Mesenchymal stem cell (in vitro differentiated cells and primary cell): ENCODE results near the gene ARAP2.

Source experiments
- DNase-seq: peaks from one replicate; pipeline ENCODE4 v3.0.0-alpha.2; 2013
- H2AFZ ChIP-seq: one replicate; pipeline ENCODE4 v1.6.1; 2013; ENCODE audit warnings: low read depth, mild to moderate bottlenecking, control low read depth, inconsistent platforms, low read length, moderate library complexity
- H2AK5ac ChIP-seq: 2 replicates; pipeline ENCODE4 v1.6.1; 2013; ENCODE audit warnings: low read length, moderate library complexity, mild to moderate bottlenecking, inconsistent platforms; ENCODE audit not compliant: severe bottlenecking
- H2BK120ac ChIP-seq: one replicate; pipeline ENCODE4 v1.6.1; 2013; ENCODE audit warnings: low read depth, mild to moderate bottlenecking, inconsistent platforms, low read length, moderate library complexity
- H2BK12ac ChIP-seq, 2 experiments: one replicate each; pipeline ENCODE4 v1.6.1; 2013; ENCODE audit warnings: inconsistent platforms in 2 of 2, low read length in 2 of 2, mild to moderate bottlenecking in 2 of 2, moderate library complexity in 2 of 2, control low read depth in 1 of 2
- H2BK15ac ChIP-seq: one replicate; pipeline ENCODE4 v1.6.1; 2013; ENCODE audit warnings: mild to moderate bottlenecking, low read depth, inconsistent platforms; ENCODE audit not compliant: poor library complexity, severe bottlenecking
- H2BK5ac ChIP-seq: 2 replicates; pipeline ENCODE4 v1.6.1; 2013; ENCODE audit warnings: low read depth, mild to moderate bottlenecking, low read length, control low read depth, inconsistent platforms; ENCODE audit not compliant: poor library complexity, severe bottlenecking
- H3K14ac ChIP-seq, 2 experiments: one replicate each; pipeline ENCODE4 v1.6.1; 2013; ENCODE audit warnings: inconsistent platforms in 2 of 2, low read length in 2 of 2, control low read depth in 1 of 2, mild to moderate bottlenecking in 1 of 2, moderate library complexity in 1 of 2
- H3K18ac ChIP-seq, 2 experiments: one replicate each; pipeline ENCODE4 v1.6.1; 2013; ENCODE audit warnings: inconsistent platforms in 2 of 2, low read length in 2 of 2, control low read depth in 1 of 2, low read depth in 1 of 2, mild to moderate bottlenecking in 1 of 2
- H3K23ac ChIP-seq, 2 experiments: one replicate each; pipeline ENCODE4 v1.6.1; 2013; ENCODE audit warnings: inconsistent platforms in 2 of 2, low read length in 2 of 2, mild to moderate bottlenecking in 2 of 2, moderate library complexity in 2 of 2, control low read depth in 1 of 2
- H3K27ac ChIP-seq: 2 replicates; pipeline ENCODE4 v1.5.1; 2013; ENCODE audit warnings: mild to moderate bottlenecking, moderate library complexity, low read length, control low read depth, inconsistent platforms; ENCODE audit not compliant: poor library complexity, severe bottlenecking
- H3K27me3 ChIP-seq, 2 experiments: 2 replicates each; pipeline versions ENCODE4 v1.6.1 to v1.7.0; 2013; ENCODE audit warnings: low read length in 2 of 2, mild to moderate bottlenecking in 2 of 2, moderate library complexity in 2 of 2, control low read depth in 1 of 2, inconsistent platforms in 1 of 2; ENCODE audit not compliant: control insufficient read depth in 1 of 2, insufficient read depth in 1 of 2
- H3K36me3 ChIP-seq, 2 experiments: 2 replicates each; pipeline versions ENCODE4 v1.6.1 to v1.7.0; 2013; ENCODE audit warnings: low read length in 2 of 2, control low read depth in 1 of 2, inconsistent platforms in 1 of 2, low read depth in 1 of 2, mild to moderate bottlenecking in 1 of 2; ENCODE audit not compliant: insufficient read depth in 2 of 2, control insufficient read depth in 1 of 2
- H3K4ac ChIP-seq, 2 experiments: one replicate each; pipeline ENCODE4 v1.6.1; 2013; ENCODE audit warnings: inconsistent platforms in 2 of 2, low read length in 2 of 2, mild to moderate bottlenecking in 2 of 2, moderate library complexity in 2 of 2, control low read depth in 1 of 2, low read depth in 1 of 2
- H3K4me1 ChIP-seq: 2 replicates; pipeline ENCODE4 v1.6.1; 2013; ENCODE audit warnings: low read depth, low read length, control low read depth; ENCODE audit not compliant: control insufficient read depth, insufficient read depth
- H3K4me2 ChIP-seq: 2 replicates; pipeline ENCODE4 v1.6.1; 2013; ENCODE audit warnings: low read length, mild to moderate bottlenecking, inconsistent platforms; ENCODE audit not compliant: poor library complexity, severe bottlenecking
- H3K4me3 ChIP-seq, 2 experiments: 2 replicates each; pipeline versions ENCODE4 v1.5.1 to v1.7.0; 2013; ENCODE audit warnings: low read length in 2 of 2, mild to moderate bottlenecking in 2 of 2, control low read depth in 1 of 2, low read depth in 1 of 2; ENCODE audit not compliant: insufficient read depth in 1 of 2
- H3K79me1 ChIP-seq: replicated peaks from 2 replicates; pipeline ENCODE4 v1.6.1; 2013; ENCODE audit warnings: mild to moderate bottlenecking, control low read depth, low read length, inconsistent platforms; ENCODE audit not compliant: poor library complexity, severe bottlenecking
- H3K9ac ChIP-seq: 2 replicates; pipeline ENCODE4 v1.7.0; 2013; ENCODE audit warnings: mild to moderate bottlenecking, low read length, moderate library complexity
- H3K9me3 ChIP-seq: 2 replicates; pipeline ENCODE4 v1.7.0; 2013; ENCODE audit warnings: mild to moderate bottlenecking, low read length; ENCODE audit not compliant: control insufficient read depth
- H4K8ac ChIP-seq: one replicate; pipeline ENCODE4 v1.6.1; 2013; ENCODE audit warnings: inconsistent platforms, mild to moderate bottlenecking, low read length, moderate library complexity
- H4K91ac ChIP-seq: one replicate; pipeline ENCODE4 v1.6.1; 2013; ENCODE audit warnings: mild to moderate bottlenecking, low read length, inconsistent platforms
- WGBS: methylation state at CpG from one replicate; pipeline ENCODE4 v1.1.7; 2013; ENCODE audit warnings: mixed read lengths; 5-methylcytosine and 5-hydroxymethylcytosine counted together

ARAP2 gene

GRCh38 chr4:36269101-36269500 lies 24.8 kb upstream of the ARAP2 start:
- no peak overlapping the region for H3K14ac ChIP-seq
- no peaks in the 10 kb centered on the region for H3K9me3 ChIP-seq
- DNase-seq = no peak
- no peak overlapping the region for H2BK120ac ChIP-seq
- no peak overlapping the region for H2AK5ac ChIP-seq
- 79% methylated on average over 3 of the region's 4 CpGs for WGBS
- H3K4ac ChIP-seq = no peak overlapping the region
- H4K91ac ChIP-seq = no peak overlapping the region
- no peak overlapping the region for H2BK12ac ChIP-seq
- H3K4me1 ChIP-seq = no peaks in the 10 kb centered on the region
- H3K36me3 ChIP-seq = no peaks in the 10 kb centered on the region
- H3K9ac ChIP-seq = no peak overlapping the region
- H4K8ac ChIP-seq = no peak overlapping the region
- H3K79me1 ChIP-seq = no peaks in the 10 kb centered on the region
- no peak overlapping the region for H3K18ac ChIP-seq
- H3K4me3 ChIP-seq = no peak overlapping the region
- H3K27ac ChIP-seq = no peak overlapping the region
- no peak overlapping the region for H2BK5ac ChIP-seq
- H2AFZ ChIP-seq = no peak overlapping the region
- H3K23ac ChIP-seq = no peak overlapping the region
- H3K27me3 ChIP-seq = no peaks in the 10 kb centered on the region
- H2BK15ac ChIP-seq = no peak overlapping the region
- no peak overlapping the region for H3K4me2 ChIP-seq

- Histone ChIP-seq H3K79me1 (no peaks in the 10 kb centered on the region), H4K91ac (no peak overlapping the region), H3K4me1 (no peaks in the 10 kb centered on the region), H3K4me3 (no peak overlapping the region), H3K9me3 (no peaks in the 10 kb centered on the region), H2BK5ac (no peak overlapping the region), H4K8ac (no peak overlapping the region), H3K14ac (no peak overlapping the region), H3K4ac (no peak overlapping the region), H3K27me3 (no peaks in the 10 kb centered on the region), H3K4me2 (no peak overlapping the region), H3K27ac (no peak overlapping the region), H2BK15ac (no peak overlapping the region), H2BK120ac (no peak overlapping the region), H2AFZ (no peak overlapping the region), H3K9ac (no peak overlapping the region), H3K23ac (no peak overlapping the region), H2BK12ac (no peak overlapping the region), H3K18ac (no peak overlapping the region), H3K36me3 (no peaks in the 10 kb centered on the region), H2AK5ac (no peak overlapping the region)
- DNase-seq = no peak
- WGBS = no CpG with 5 or more reads among the region's 2 CpGs
Observed at GRCh38 chr4:36267486-36268268, 23.4 kb upstream of the ARAP2 start.

- H3K4ac ChIP-seq = no peak overlapping the region
Observed at GRCh38 chr4:36264207-36264826, 20.0 kb upstream of the ARAP2 start.

GRCh38 chr4:36260731-36261130 lies 16.4 kb upstream of the ARAP2 start:
- Histone ChIP-seq H3K27me3 (no peaks in the 10 kb centered on the region), H3K4me1 (peaks cover 3% of the 10 kb centered on the region), H4K8ac (no peak overlapping the region), H3K18ac (no peak overlapping the region), H3K9me3 (no peaks in the 10 kb centered on the region), H4K91ac (no peak overlapping the region), H3K14ac (peak overlapping the region in 1 of 2 experiments; percentile 3), H2BK120ac (no peak overlapping the region), H3K79me1 (no peaks in the 10 kb centered on the region), H3K27ac (no peak overlapping the region), H2BK12ac (no peak overlapping the region), H3K4me3 (peak overlapping the region in 1 of 2 experiments; percentile 11), H3K9ac (no peak overlapping the region), H3K36me3 (no peaks in the 10 kb centered on the region), H3K23ac (no peak overlapping the region), H2BK5ac (no peak overlapping the region), H3K4me2 (no peak overlapping the region), H3K4ac (no peak overlapping the region), H2AFZ (peak overlapping the region; percentile 5), H2AK5ac (no peak overlapping the region), H2BK15ac (no peak overlapping the region)
- DNase-seq = no peak
- 69% methylated on average over 5 of the region's 5 CpGs for WGBS

More at GRCh38 chr4:36264207-36264826, 20.0 kb upstream of the ARAP2 start:
- Histone ChIP-seq H3K27ac (no peak overlapping the region), H4K91ac (no peak overlapping the region), H3K79me1 (no peaks in the 10 kb centered on the region), H4K8ac (no peak overlapping the region), H2BK120ac (no peak overlapping the region), H2BK12ac (no peak overlapping the region), H3K4me3 (no peak overlapping the region), H2BK5ac (no peak overlapping the region), H3K27me3 (no peaks in the 10 kb centered on the region), H3K9me3 (no peaks in the 10 kb centered on the region), H3K9ac (no peak overlapping the region), H3K23ac (no peak overlapping the region), H2AK5ac (no peak overlapping the region), H3K14ac (no peak overlapping the region), H3K36me3 (no peaks in the 10 kb centered on the region), H3K4me2 (no peak overlapping the region), H3K18ac (no peak overlapping the region), H2BK15ac (no peak overlapping the region), H2AFZ (no peak overlapping the region), H3K4me1 (no peaks in the 10 kb centered on the region)
- DNase-seq = no peak
- WGBS = 100% methylated on average over 2 of the region's 2 CpGs
